ENCODE results near the gene ALAD.

- no peak for TF ChIP-seq CTCF (IDR thresholded peaks at IDR 0.05)
- no peak for TF ChIP-seq ZFX (IDR thresholded peaks at IDR 0.05; ENCODE audit: borderline replicate concordance)
Observed at GRCh38 chr9:113380869-113381378, 20.2 kb downstream of the ALAD start.
